Measurements from ENCODE around the gene TNFRSF13B. TPM values are rescaled to one million over a fixed set of nuclear protein-coding genes. Genes with fewer than 3 reads are reported as not detected.
"Not testable (repeated sequence)": the region's sequence is repeated elsewhere in the genome, so short reads cannot be mapped to it uniquely, and the experiment has no call there.

The TNFRSF13B gene
- total RNA-seq, 1 experiment from 2014 or later, result not detected

GRCh38 chr17:16926571-16927451, 45.1 kb downstream of the TNFRSF13B start:
- no peak for DNase-seq (ENCODE audit: low spot score)

- no peak for DNase-seq (ENCODE audit: low spot score)
Observed at GRCh38 chr17:16926061-16926511, 45.8 kb downstream of the TNFRSF13B start.

GRCh38 chr17:16925461-16926060, 46.4 kb downstream of the TNFRSF13B start:
- no peak for DNase-seq (ENCODE audit: low spot score)

GRCh38 chr17:16924696-16925440, 47.0 kb downstream of the TNFRSF13B start:
- DNase-seq (ENCODE audit: low spot score), result no peak

- DNase-seq (ENCODE audit: low spot score), result no peak
Observed at GRCh38 chr17:16923904-16924695, 47.8 kb downstream of the TNFRSF13B start.

GRCh38 chr17:16923097-16923903, 48.6 kb downstream of the TNFRSF13B start:
- DNase-seq (ENCODE audit: low spot score), result no peak

GRCh38 chr17:16922386-16923096, 49.4 kb downstream of the TNFRSF13B start:
- no peak for DNase-seq (ENCODE audit: low spot score)

- DNase-seq (ENCODE audit: low spot score), result not testable (repeated sequence)
Observed at GRCh38 chr17:16921451-16921850, 50.5 kb downstream of the TNFRSF13B start.

- no peak for DNase-seq (ENCODE audit: low spot score)
Observed at GRCh38 chr17:16920628-16921020, 51.3 kb downstream of the TNFRSF13B start.

GRCh38 chr17:16919663-16920627, 52.0 kb downstream of the TNFRSF13B start:
- DNase-seq (ENCODE audit: low spot score), result no peak

GRCh38 chr17:16918443-16918842, 53.5 kb downstream of the TNFRSF13B start:
- no peak for DNase-seq (ENCODE audit: low spot score)

- no peak for DNase-seq (ENCODE audit: low spot score)
Observed at GRCh38 chr17:16917671-16918394, 54.1 kb downstream of the TNFRSF13B start.

- DNase-seq (ENCODE audit: low spot score), result no peak
Observed at GRCh38 chr17:16916557-16916920, 55.4 kb downstream of the TNFRSF13B start.

GRCh38 chr17:16915752-16916556, 56.0 kb downstream of the TNFRSF13B start:
- peak; percentile 44 for DNase-seq (ENCODE audit: low spot score)

- no peak for DNase-seq (ENCODE audit: low spot score)
Observed at GRCh38 chr17:16913463-16913862, 58.5 kb downstream of the TNFRSF13B start.

GRCh38 chr17:16912021-16912962, 59.6 kb downstream of the TNFRSF13B start:
- no peak for DNase-seq (ENCODE audit: low spot score)
